Activated CD4-positive, alpha-beta T cell treated with anti-CD3 and anti-CD28 coated beads, Interleukin-2, amount 10 ng/mL, durations not matched to agents 24 days and 14 days (primary cell): ENCODE data around the gene TMEM209. TPM values are rescaled to one million over a fixed set of nuclear protein-coding genes. Genes with fewer than 3 reads are reported as not detected.
A peak's percentile ranks its signal among the peaks of the same experiment; 100 is the strongest.
"Not testable (repeated sequence)": the region's sequence is repeated elsewhere in the genome, so short reads cannot be mapped to it uniquely, and the experiment has no call there.

Source experiments
- DNase-seq: peaks from one replicate; pipeline ENCODE4 v3.0.0; 2022
- H3K27ac Mint-ChIP-seq: one replicate; pipeline ENCODE4 v1.8.0; 2022; ENCODE audit warnings: mild to moderate bottlenecking, mixed read lengths
- H3K27me3 Mint-ChIP-seq: one replicate; pipeline ENCODE4 v1.8.0; 2022; ENCODE audit warnings: mixed read lengths
- H3K36me3 Mint-ChIP-seq: one replicate; pipeline ENCODE4 v1.8.0; 2022; ENCODE audit warnings: low read depth, mild to moderate bottlenecking, mixed read lengths
- H3K4me1 Mint-ChIP-seq: one replicate; pipeline ENCODE4 v1.8.0; 2021; ENCODE audit warnings: mixed read lengths
- H3K4me3 Mint-ChIP-seq: one replicate; pipeline ENCODE4 v1.8.0; 2022; ENCODE audit warnings: mild to moderate bottlenecking, moderate library complexity, mixed read lengths
- H3K9me3 Mint-ChIP-seq: one replicate; pipeline ENCODE4 v1.8.0; 2021; ENCODE audit warnings: mixed read lengths
- intact Hi-C: fragments of 100-400 bp; cut with micrococcal nuclease; formaldehyde crosslinking; loops from one replicate; pipeline ENCODE4 v1.15.1; 2023
- total RNA-seq: library from RNA; stranded (reverse); gene quantifications from 2 replicates; pipeline ENCODE4 v1.2.3, GENCODE V29; 2022

The TMEM209 gene
- total RNA-seq, 1 donor from 2014 or later = 52.9 TPM

- H3K4me1 Mint-ChIP-seq = peaks cover 17% of the 10 kb centered on the region
- intact Hi-C loops = no loop called here
- peaks cover 10% of the 10 kb centered on the region for H3K36me3 Mint-ChIP-seq
- peak; percentile 36 for DNase-seq
- H3K27me3 Mint-ChIP-seq = peaks cover 4% of the 10 kb centered on the region
- H3K4me3 Mint-ChIP-seq = no peak within 1 kb of the TSS
- no peaks in the 10 kb centered on the region for H3K9me3 Mint-ChIP-seq
- peak within 1 kb of the TSS; percentile 37 for H3K27ac Mint-ChIP-seq
Measured at GRCh38 chr7:130207642-130208041, 2.4 kb upstream of the TMEM209 start, which contains the start of gene SSMEM1. SSMEM1 (plus strand) TSS chr7:130207860; CDS start chr7:130207911, 51 bp downstream.

- Mint-ChIP-seq H3K4me3 (no peak overlapping the region), H3K27ac (peak overlapping the region; percentile 37), H3K9me3 (no peaks in the 10 kb centered on the region), H3K36me3 (peaks cover 15% of the 10 kb centered on the region), H3K27me3 (peaks cover 4% of the 10 kb centered on the region), H3K4me1 (peaks cover 17% of the 10 kb centered on the region)
- intact Hi-C loops = no loop called here
- DNase-seq = peak; percentile 44
Measured at GRCh38 chr7:130207033-130207432, 1.8 kb upstream of the TMEM209 start.

- H3K36me3 Mint-ChIP-seq = peaks cover 46% of the 10 kb centered on the region
- H3K4me1 Mint-ChIP-seq = peaks cover 26% of the 10 kb centered on the region
- no peaks in the 10 kb centered on the region for H3K9me3 Mint-ChIP-seq
- no peak overlapping the region for H3K4me3 Mint-ChIP-seq
- H3K27ac Mint-ChIP-seq = peak overlapping the region; percentile 49
- DNase-seq = peak; percentile 44
- no peaks in the 10 kb centered on the region for H3K27me3 Mint-ChIP-seq
- intact Hi-C loops = no loop called here
Measured at GRCh38 chr7:130201796-130202195, 3.4 kb downstream of the TMEM209 start.

- Mint-ChIP-seq H3K27me3 (no peaks in the 10 kb centered on the region), H3K9me3 (no peaks in the 10 kb centered on the region), H3K36me3 (peaks cover 55% of the 10 kb centered on the region), H3K4me1 (peaks cover 10% of the 10 kb centered on the region), H3K27ac (no peak overlapping the region), H3K4me3 (no peak overlapping the region)
- intact Hi-C loops = no loop called here
- DNase-seq = no peak
Measured at GRCh38 chr7:130197094-130197493, 8.1 kb downstream of the TMEM209 start.

GRCh38 chr7:130196476-130196875 lies 8.7 kb downstream of the TMEM209 start:
- no peak for DNase-seq
- Mint-ChIP-seq H3K27me3 (no peaks in the 10 kb centered on the region), H3K27ac (no peak overlapping the region), H3K9me3 (no peaks in the 10 kb centered on the region), H3K4me1 (peaks cover 6% of the 10 kb centered on the region), H3K36me3 (peaks cover 54% of the 10 kb centered on the region), H3K4me3 (no peak overlapping the region)
- intact Hi-C loops = no loop called here

- Mint-ChIP-seq H3K4me1 (peaks cover 3% of the 10 kb centered on the region), H3K27ac (no peak overlapping the region), H3K4me3 (no peak overlapping the region), H3K36me3 (peaks cover 54% of the 10 kb centered on the region), H3K9me3 (no peaks in the 10 kb centered on the region), H3K27me3 (no peaks in the 10 kb centered on the region)
- intact Hi-C loops = no loop called here
- DNase-seq = no peak
Measured at GRCh38 chr7:130195396-130195795, 9.8 kb downstream of the TMEM209 start.

- H3K27ac Mint-ChIP-seq = no peak overlapping the region
- intact Hi-C loops = no loop called here
Measured at GRCh38 chr7:130191791-130192190, 13.4 kb downstream of the TMEM209 start.

GRCh38 chr7:130189343-130189742 lies 15.9 kb downstream of the TMEM209 start:
- DNase-seq = no peak
- Mint-ChIP-seq H3K4me3 (no peak overlapping the region), H3K4me1 (no peaks in the 10 kb centered on the region), H3K27me3 (no peaks in the 10 kb centered on the region), H3K9me3 (no peaks in the 10 kb centered on the region), H3K27ac (no peak overlapping the region), H3K36me3 (peaks cover 45% of the 10 kb centered on the region)
- intact Hi-C loops = loop anchor here (10.0 kb wide), 1 partner anchor 245 kb away; no protein-coding TSS in a partner anchor

More at GRCh38 chr7:130191791-130192190, 13.4 kb downstream of the TMEM209 start:
- Mint-ChIP-seq H3K36me3 (peaks cover 50% of the 10 kb centered on the region), H3K27me3 (no peaks in the 10 kb centered on the region), H3K9me3 (no peaks in the 10 kb centered on the region), H3K4me3 (no peak overlapping the region), H3K4me1 (no peaks in the 10 kb centered on the region)
- DNase-seq = no peak

- intact Hi-C loops = loop anchor here (10.0 kb wide), 1 partner anchor 243 kb away; no protein-coding TSS in a partner anchor
- no peak for DNase-seq
- Mint-ChIP-seq H3K27ac (no peak overlapping the region), H3K4me3 (no peak overlapping the region), H3K4me1 (peaks cover 11% of the 10 kb centered on the region), H3K36me3 (peaks cover 50% of the 10 kb centered on the region), H3K9me3 (no peaks in the 10 kb centered on the region), H3K27me3 (no peaks in the 10 kb centered on the region)
Measured at GRCh38 chr7:130187360-130187759, 17.8 kb downstream of the TMEM209 start.

- not testable (repeated sequence) for H3K9me3 Mint-ChIP-seq, H3K4me3 Mint-ChIP-seq, DNase-seq, H3K27ac Mint-ChIP-seq, H3K27me3 Mint-ChIP-seq
- H3K4me1 Mint-ChIP-seq = peaks cover 20% of the 10 kb centered on the region
- peaks cover 53% of the 10 kb centered on the region for H3K36me3 Mint-ChIP-seq
- intact Hi-C loops = loop anchor here (5.0 to 10.0 kb wide), 3 partner anchors 240 to 923 kb away; no protein-coding TSS in a partner anchor
Measured at GRCh38 chr7:130184349-130184748, 20.9 kb downstream of the TMEM209 start.

GRCh38 chr7:130182990-130183389 lies 22.2 kb downstream of the TMEM209 start:
- Mint-ChIP-seq H3K9me3 (no peaks in the 10 kb centered on the region), H3K4me1 (peaks cover 20% of the 10 kb centered on the region), H3K27me3 (no peaks in the 10 kb centered on the region), H3K36me3 (peaks cover 55% of the 10 kb centered on the region), H3K4me3 (no peak overlapping the region), H3K27ac (peak overlapping the region; percentile 78)
- DNase-seq = no peak
- intact Hi-C loops = loop anchor here (1.0 to 10.0 kb wide), 5 partner anchors 22 to 924 kb away; partner anchors contain the start of gene TMEM209

- peak overlapping the region; percentile 4 for H3K4me3 Mint-ChIP-seq
- no peaks in the 10 kb centered on the region for H3K9me3 Mint-ChIP-seq
- no peaks in the 10 kb centered on the region for H3K27me3 Mint-ChIP-seq
- H3K27ac Mint-ChIP-seq = peak overlapping the region; percentile 91
- no peak for DNase-seq
- intact Hi-C loops = loop anchor here (2.0 to 10.0 kb wide), 4 partner anchors 110 to 926 kb away; partner anchors contain the start of gene KLHDC10
- peaks cover 54% of the 10 kb centered on the region for H3K36me3 Mint-ChIP-seq
- H3K4me1 Mint-ChIP-seq = peaks cover 22% of the 10 kb centered on the region
Measured at GRCh38 chr7:130181263-130181605, 24.0 kb downstream of the TMEM209 start.

- no peaks in the 10 kb centered on the region for H3K9me3 Mint-ChIP-seq
- no peaks in the 10 kb centered on the region for H3K27me3 Mint-ChIP-seq
- peak; percentile 64 for DNase-seq
- H3K27ac Mint-ChIP-seq = peak overlapping the region; percentile 91
- H3K36me3 Mint-ChIP-seq = peaks cover 54% of the 10 kb centered on the region
- peak overlapping the region; percentile 54 for H3K4me3 Mint-ChIP-seq
- peaks cover 22% of the 10 kb centered on the region for H3K4me1 Mint-ChIP-seq
- intact Hi-C loops = loop anchor here (1.0 to 10.0 kb wide), 7 partner anchors 93 to 927 kb away; partner anchors contain the start of gene KLHDC10
Measured at GRCh38 chr7:130180571-130181262, 24.5 kb downstream of the TMEM209 start.

GRCh38 chr7:130179631-130180030 lies 25.6 kb downstream of the TMEM209 start:
- Mint-ChIP-seq H3K27ac (no peak overlapping the region), H3K27me3 (no peaks in the 10 kb centered on the region), H3K4me1 (peaks cover 22% of the 10 kb centered on the region), H3K9me3 (no peaks in the 10 kb centered on the region), H3K36me3 (peaks cover 56% of the 10 kb centered on the region), H3K4me3 (no peak overlapping the region)
- DNase-seq = no peak
- intact Hi-C loops = loop anchor here (1.0 to 10.0 kb wide), 7 partner anchors 94 to 928 kb away; partner anchors contain the start of gene KLHDC10
